ENCODE measurements around the gene MEGF6.
A peak's percentile ranks its signal among the peaks of the same experiment; 100 is the strongest.

Gene MEGF6, protein sequence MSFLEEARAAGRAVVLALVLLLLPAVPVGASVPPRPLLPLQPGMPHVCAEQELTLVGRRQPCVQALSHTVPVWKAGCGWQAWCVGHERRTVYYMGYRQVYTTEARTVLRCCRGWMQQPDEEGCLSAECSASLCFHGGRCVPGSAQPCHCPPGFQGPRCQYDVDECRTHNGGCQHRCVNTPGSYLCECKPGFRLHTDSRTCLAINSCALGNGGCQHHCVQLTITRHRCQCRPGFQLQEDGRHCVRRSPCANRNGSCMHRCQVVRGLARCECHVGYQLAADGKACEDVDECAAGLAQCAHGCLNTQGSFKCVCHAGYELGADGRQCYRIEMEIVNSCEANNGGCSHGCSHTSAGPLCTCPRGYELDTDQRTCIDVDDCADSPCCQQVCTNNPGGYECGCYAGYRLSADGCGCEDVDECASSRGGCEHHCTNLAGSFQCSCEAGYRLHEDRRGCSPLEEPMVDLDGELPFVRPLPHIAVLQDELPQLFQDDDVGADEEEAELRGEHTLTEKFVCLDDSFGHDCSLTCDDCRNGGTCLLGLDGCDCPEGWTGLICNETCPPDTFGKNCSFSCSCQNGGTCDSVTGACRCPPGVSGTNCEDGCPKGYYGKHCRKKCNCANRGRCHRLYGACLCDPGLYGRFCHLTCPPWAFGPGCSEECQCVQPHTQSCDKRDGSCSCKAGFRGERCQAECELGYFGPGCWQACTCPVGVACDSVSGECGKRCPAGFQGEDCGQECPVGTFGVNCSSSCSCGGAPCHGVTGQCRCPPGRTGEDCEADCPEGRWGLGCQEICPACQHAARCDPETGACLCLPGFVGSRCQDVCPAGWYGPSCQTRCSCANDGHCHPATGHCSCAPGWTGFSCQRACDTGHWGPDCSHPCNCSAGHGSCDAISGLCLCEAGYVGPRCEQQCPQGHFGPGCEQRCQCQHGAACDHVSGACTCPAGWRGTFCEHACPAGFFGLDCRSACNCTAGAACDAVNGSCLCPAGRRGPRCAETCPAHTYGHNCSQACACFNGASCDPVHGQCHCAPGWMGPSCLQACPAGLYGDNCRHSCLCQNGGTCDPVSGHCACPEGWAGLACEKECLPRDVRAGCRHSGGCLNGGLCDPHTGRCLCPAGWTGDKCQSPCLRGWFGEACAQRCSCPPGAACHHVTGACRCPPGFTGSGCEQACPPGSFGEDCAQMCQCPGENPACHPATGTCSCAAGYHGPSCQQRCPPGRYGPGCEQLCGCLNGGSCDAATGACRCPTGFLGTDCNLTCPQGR (N-terminal part only)

DNA sequence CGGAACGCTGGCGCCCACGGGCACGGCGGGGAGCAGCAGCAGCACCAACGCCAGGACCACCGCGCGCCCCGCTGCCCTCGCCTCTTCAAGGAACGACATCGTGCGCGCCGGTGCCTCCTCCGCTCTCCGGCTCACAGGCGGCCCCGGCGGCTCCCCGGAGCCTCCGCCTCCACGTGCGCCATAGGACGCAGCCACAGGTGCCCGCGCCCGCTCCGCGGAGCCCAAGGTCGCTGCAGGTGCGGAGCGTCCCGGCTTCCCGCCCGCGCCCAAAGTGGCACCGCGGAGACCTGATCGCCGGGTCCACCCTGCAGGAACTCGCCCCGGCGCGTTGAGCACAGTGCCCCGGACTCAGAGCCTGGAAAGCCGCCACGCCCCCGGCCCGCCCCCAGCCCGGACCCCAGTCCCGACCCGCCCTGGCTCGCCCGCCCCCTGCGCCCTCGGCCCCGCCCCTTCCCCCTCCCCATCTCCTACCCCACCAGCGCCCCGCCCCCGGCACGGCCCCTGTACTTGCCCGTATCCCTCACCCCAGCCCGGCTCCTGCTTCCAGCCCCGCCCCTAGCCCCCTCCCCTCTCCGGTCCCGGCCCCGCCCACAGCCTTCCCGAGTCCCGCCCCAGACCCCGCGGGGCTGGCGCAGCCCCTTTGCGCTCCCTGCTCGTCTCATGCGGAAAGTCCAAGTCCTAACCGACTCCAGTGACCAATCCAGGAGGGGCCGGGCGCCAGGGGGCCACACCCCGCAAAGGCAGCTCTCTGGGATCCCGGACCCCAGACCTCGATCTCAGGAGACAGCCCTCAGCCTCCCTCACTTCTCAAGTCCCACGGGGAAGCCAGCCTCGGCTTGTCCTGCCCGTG, at the start of gene MEGF6:
Gene MEGF6, minus strand, starts transcription at position 339 of the 850 bp plus-strand sequence. Its CDS starts 240 bp downstream, at position 99.
- peak; percentile 63 to 71 for DNase-seq

DNA sequence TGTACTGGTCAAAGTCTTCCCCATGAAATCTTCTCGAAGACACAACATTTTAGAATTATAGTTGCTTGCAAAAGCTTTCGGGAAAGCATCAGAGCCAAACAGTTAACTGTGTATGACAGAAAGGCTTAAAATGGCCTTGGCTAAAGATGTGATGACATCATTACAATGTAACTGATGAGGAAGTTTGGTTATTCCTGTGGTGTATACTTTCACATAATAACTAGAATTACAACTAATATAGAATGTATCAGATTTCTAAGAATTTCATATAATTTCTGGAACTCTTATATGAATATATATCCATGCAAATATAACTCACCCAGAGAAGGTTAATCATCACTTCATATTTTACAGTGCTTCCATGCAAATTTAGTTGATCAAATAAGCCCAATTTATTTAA, 49.4 kb upstream of the MEGF6 start:
- DNase-seq, result no peak

DNA sequence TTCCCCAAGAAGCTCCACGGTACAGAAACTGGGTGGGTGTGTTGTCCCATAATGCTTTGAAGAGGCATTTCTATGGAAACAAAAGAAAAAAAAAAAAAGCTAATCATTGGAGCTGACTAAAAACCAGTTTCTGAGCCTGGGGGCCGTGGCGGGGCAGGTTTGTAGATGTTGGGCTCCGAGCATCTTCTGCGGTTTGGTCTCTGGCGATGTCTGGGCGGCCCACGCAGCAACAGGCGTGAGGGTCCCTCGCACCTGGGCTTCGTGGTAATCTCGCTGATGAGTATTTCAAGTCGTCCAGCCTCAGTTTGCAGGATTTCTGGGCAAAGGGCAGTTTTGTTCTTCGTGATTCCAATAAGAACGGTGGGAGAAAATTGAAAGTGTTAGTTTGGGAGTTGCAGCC, 47.8 kb upstream of the MEGF6 start:
- no peak for DNase-seq

DNA sequence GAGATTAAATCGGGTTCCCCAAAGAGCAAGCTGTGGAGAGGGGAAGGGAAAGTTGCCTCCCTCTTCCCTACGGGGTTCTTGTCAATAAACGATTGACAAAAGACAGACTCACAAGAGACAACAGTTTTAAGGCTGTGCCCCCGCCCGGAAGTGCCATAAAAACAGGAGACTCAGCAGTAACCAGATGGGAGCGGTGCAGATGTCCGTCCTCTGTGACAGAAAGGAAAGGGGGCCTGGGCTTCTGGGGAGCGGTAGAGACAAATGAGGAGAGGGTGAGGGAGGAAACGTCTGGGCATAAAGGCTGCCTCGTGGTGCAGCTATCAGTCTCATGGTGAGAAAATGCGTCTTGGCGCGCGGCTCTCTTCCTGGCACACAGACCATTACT, 46.9 kb upstream of the MEGF6 start:
- DNase-seq, result no peak

DNA sequence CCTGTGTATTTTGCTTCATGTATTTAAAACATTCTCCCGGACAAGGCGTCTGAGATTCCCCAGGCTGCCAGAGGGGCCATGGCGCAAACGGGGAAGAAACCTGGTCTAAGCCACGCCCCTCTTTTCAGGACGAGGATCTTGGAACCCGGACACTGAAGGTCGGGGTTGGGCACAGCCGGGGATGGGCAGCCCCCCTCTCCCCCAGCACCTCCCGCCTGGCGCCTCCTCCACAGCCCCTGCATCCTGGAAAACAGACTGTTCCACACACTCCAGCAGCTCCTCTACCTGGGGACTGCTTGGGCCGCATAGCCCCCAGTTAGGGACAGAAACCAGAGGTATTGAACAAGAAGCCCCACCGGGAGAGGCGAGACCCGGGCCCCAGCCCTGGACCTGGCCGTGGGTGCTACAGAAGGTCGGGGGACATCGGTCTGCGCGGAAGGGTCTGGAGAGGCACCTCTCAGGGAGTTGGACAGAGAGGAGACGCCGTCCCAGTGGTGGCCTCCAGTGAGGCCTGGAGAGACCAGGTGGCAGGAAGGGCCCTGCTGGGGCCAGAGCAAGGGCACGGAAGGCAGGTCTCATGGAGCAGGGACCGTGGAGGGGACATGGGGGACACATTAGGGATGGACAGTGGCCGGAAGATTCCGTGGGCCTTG, 46.4 kb upstream of the MEGF6 start:
- DNase-seq, result no peak

DNA sequence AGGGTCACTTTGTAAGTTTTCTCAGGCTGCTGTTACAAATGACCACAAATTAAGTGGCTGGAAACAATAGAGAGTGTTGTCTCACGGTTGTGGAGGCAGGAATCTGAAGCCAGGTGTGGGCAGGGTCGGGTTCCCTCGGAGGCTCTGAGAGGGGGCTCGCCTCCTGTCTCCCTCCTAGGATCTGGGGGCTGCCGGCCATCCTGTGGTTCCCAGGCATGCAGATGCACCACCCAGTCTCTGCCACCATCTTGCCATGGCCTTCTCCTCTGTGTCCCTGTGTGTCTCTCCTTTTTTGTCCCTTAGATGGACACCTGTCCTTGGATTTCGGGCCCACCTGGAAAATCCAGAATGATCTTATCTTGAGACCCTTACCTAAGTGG, 45.8 kb upstream of the MEGF6 start:
- no peak for DNase-seq

DNA sequence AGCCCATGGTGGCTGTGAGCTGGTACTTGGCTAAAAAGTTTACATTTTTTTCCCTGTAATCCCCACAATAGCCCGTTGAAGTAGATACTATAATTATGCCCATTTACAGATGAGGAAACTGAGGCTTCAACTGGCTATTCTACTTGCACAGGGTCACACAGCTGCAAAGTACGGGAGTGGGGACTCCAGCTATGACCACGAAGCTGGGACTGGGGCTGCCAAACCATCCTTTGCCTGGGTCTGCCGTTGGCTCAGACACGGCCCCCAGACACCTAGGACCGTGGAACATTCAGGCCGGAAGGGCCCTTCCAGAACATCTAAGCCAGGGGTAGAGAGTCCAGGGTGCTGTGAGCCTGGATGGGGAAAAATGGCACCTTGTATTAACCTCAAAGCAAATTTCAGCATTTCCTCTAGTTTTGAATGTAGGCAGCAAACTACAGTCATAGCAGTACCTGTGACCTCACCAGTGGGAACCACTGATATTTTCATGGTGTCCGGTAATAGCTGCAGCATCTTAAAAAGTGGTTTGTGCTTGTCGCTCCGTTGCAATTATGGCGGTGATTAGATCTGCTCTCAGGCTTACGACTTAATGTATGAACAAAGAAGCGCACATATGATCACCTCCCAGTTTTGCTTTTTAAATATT, 45.3 kb upstream of the MEGF6 start:
- DNase-seq, result no peak

DNA sequence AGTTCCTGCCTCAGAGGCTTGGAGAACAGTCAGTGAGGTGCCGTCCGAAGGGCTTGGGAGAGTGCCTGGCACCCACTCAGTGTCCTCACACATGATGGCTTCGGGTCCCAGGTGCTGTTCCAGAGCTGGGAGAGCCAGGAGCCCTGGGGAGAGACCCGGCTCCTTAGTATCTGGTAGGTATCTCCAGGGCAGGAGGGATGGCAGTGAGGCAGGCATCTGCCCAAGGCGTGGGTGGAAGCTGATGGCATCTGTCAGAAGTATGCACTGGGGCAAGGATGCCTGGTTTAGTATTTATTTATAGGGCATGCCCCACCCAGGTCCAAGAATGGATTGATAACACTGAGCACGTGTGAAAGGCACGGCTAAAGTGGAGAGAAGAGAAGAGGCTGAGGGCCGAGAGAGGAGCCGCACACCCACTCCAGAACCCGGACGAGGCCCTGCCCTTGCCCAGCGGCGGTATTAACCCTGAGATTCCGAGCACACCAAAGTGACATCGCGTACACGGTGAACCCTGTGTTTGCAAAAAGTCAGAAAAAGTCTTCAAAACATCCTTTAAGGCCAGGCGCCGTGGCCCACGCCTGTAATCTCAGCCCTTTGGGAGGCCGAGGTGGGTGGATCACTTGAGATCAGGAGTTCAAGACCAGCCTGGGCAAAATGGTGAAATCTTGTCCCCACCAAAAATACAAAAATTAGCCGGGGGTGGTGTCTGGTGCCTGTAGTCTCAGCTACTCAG, 43.4 kb upstream of the MEGF6 start:
- no peak for DNase-seq

DNA sequence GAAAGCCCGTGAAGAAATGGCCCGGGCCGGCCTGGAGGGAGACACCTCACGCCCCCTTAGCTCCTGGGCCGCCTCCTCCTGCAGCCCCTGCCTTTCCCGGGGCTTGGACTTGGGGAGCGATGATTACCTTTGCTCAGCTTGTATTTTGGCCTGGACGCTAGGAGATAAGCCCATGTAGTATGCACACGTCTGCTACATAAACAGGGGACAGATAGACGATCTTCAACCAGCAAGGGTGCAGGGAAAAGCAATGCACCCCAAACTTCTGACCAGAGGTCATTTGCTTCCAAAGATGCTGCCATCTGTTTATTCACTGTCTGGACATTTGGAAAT, 41.9 kb upstream of the MEGF6 start:
- no peak for DNase-seq

DNA sequence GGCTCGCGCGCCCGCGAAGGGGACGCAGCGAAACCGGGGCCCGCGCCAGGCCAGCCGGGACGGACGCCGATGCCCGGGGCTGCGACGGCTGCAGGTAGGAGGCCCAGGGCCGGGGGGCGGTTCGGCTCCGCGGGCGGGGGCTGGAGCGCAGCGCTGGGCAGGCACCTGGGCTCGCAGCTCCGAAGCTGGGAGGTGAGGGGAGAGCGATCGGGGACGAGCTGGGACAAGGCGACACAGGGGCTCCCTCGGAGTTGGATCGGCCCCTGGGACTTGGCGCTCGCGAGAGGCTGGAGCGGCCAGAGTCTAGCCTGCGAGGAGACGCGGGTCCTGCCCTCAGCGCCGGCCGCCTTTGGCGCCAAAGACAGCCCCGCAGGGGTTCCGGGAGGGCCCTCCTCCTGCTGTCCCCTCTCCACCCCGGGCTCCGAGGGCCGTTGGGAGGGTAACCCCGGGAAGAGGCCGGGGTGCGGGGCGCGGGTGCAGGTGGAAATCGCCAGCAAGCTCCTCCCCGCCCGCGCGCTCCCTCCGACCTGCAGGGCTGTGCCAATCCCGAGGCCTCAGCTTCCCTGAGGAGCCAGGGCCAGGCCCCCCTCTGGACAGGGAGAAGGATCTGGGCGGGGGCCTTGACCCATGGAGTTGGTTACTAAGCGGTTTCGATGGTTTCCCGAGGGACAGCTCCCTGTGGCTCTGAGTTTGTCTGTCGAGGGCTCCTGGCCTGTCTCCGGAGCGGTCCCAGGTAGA, 41.4 kb upstream of the MEGF6 start:
- peak in 1 of 2 donors; percentile 10 for DNase-seq

DNA sequence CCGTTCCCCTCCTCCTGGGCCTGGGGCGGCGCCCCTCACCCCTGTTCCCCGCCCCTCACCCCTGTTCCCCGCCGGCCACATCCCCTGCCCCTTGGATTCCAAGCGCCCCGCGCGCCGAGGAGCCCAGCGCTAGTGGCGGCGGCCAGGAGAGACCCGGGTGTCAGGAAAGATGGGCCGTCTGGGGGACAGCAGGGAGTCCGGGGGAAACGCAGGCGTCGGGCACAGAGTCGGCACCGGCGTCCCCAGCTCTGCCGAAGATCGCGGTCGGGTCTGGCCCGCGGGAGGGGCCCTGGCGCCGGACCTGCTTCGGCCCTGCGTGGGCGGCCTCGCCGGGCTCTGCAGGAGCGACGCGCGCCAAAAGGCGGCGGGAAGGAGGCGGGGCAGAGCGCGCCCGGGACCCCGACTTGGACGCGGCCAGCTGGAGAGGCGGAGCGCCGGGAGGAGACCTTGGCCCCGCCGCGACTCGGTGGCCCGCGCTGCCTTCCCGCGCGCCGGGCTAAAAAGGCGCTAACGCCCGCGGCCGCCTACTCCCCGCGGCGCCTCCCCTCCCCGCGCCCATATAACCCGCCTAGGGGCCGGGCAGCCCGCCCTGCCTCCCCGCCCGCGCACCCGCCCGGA, 40.7 kb upstream of the MEGF6 start, which contains the start of gene TP73:
Gene TP73, plus strand, starts transcription at position 587 of the 618 bp plus-strand sequence. CDS start 29,850 bp downstream, outside the sequence.
- peak in 1 of 2 donors; percentile 2 for DNase-seq

DNA sequence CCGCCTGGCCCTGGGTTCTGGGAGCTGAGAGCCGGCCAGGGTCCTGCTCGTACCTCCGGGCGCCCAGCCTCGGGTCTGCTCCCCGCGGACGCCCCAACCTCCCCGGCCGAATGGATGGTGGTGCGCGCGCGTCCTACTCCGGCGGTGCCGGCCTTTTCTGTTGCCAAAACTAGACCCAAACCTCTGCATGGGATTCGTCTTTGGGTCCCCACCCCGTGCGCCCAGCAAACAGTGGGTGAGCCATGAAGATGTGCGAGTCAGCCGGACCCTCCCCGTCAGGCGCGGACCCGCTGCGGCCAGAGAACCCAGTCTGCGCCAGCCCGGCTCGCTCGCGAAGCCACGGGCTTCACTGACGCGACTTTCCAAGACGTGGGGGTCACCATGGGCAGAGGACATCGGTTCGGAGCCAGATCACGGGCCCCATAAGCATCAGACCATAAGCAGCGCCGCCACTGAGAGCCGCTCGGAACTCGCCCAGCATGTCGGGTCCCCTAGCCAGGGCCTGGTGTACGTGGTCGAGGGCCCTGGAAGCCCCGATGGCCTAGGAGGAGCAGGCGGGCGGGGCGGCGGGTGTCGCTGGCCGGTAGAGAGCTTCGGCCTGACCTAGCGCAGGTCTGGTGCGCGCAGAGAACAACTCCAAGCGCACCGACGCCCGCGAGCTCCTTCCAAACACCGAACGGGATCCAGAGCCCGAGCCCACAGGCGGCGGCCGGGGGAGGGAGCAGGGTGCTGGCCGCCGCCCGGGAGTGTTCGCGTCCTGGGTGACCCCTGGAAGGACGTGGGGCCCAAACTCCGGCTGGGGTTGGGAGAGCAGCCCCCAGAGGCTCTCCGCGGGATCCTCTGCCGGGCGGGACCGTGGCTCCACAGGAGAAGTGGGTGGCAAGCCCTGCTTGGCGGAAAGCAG, 40.0 kb upstream of the MEGF6 start:
- DNase-seq, result peak in 1 of 2 donors; percentile 1

DNA sequence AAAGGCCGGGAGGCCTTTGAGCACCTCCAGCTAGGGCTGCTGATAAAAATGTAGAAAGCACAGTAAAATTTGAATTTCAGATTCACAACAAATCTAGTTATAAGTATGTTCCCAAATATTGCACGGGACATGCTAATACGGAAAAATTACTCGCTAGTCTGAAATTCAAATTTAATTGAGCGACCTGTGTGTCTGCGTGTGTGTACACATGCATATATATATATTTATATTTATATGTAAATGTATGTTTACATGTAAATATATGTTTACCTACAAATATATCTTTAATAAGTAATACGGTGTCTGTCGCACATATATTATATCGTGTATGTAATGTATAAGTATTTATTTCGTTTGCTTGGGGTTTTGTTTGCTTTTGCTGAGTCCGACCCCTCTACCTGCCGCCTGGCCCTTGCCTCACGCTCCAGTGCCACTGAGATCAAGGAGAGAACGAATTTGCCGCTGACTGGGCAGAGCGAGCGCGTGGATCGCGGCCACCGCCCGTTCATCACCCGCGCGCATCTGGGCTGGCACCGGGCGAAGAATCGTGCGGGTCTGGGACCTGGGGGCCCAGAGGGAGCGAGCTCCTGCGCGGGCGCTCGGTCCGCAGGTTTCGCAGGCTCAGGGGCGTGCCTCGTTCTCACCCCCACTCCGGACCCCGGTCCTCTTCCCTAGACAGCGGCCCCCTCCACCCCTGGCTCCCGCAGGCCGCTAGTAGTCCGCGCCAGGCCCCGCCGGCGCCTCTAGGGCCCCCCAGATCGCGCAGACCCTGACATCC, 39.1 kb upstream of the MEGF6 start:
- peak in 1 of 2 donors; percentile 6 for DNase-seq

DNA sequence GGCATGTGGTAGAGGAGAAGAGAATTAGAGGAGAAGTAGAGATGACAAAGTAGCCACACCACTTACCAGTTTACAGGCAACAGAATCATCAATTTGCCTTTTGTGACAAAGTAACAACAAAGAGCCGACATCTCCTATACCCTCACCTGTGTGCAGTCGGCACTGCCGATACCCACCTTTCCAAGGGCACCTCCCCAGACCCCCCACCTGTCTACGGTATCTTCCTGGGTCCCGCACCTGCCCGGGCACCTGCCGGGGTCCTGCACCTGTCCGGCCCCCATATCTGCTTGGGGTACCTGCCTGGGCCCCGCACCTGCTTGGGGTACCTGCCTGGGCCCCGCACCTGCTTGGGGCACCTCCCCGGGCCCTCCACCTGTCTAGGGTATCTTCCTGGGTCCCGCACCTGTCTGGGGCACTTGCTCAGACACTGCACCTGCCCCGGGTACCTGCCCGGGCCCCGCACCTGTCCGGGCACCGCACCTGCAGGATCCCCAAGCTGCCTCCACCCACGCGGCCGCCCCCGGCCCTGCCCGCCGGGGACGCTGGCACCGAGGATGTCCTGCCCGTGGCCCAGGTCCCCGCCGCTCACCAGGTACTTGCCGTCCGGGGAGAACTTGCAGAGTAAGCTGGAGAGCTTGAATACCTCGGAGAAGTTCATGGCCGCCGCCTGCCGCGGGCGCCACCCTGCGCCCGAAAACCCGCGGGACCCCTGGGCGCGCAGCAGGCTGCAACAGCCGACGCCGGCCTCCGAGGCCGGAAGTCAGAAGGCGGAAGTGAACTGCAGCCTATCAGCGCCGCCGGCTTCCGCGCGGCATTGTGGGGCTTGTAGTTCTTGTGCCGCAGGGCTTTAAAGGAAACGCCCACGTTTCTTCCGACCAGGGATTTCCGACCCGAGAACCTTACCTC, 38.3 kb upstream of the MEGF6 start, which contains the start of gene WRAP73:
Gene WRAP73, minus strand, starts transcription at position 762 of the 906 bp plus-strand sequence. Its CDS starts 104 bp downstream, at position 658.
- peak; percentile 90 to 93 for DNase-seq

DNA sequence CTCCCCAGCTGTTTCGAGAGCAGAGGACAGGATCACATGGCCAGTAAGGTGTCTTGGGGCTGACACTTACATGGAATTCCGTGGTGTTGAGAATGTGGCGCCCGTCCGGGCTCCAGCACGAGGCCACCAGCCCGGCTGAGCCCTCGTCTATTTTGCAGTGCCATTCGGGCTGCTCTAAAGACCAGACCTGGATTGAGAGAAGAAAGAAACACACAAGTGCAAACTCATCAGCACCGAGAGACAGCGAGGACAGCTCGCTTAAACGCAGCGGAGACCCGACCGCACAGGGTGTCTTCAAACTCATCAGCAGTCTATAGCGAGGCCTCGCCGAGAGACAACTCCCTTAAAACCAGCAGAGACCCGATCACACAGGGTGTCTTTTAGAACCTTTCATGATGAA, 35.3 kb upstream of the MEGF6 start:
- DNase-seq, result no peak

Data from CD4-positive, alpha-beta T cell treated with Interferon alpha-2 for 1 hour (primary cell).